Heart left ventricle (tissue), 16 donors: ENCODE measurements around the gene PRDM16. TPM values are rescaled to one million over a fixed set of nuclear protein-coding genes. Genes with fewer than 3 reads are reported as not detected.

Experiments
- ATAC-seq, 4 donors: fragments of 200-7000 bp; cut with Tn5 transposase; one replicate each; pipeline ENCODE4 v1.9.1; 2020 to 2022; ENCODE audit warnings: moderate library complexity in 4 of 4, mild to moderate bottlenecking in 3 of 4, moderate number of reproducible peaks in 1 of 4
- DNase-seq, 5 donors: peaks; one replicate each; pipeline ENCODE4 v3.0.0-alpha.2; 2020
- H3K27ac ChIP-seq, 12 donors: fragments of 200-600 bp; sonication (generic) in 4 of 12; one replicate each; pipeline versions ENCODE4 v1.5.0 to v1.8.0; 2016 to 2022; ENCODE audit warnings: mild to moderate bottlenecking in 2 of 12
- H3K27me3 ChIP-seq, 9 donors: fragments of 200-600 bp; sonication (generic) in 2 of 9; one replicate each; pipeline versions ENCODE4 v1.5.1 to v1.8.0; 2016 to 2022; ENCODE audit warnings: mild to moderate bottlenecking in 3 of 9
- H3K36me3 ChIP-seq, 9 donors: fragments of 200-600 bp; sonication (generic) in 2 of 9; one replicate each; pipeline versions ENCODE4 v1.5.0 to v1.8.0; 2018 to 2022; ENCODE audit warnings: mild to moderate bottlenecking in 2 of 9
- H3K4me1 ChIP-seq, 12 donors: fragments of 200-600 bp; sonication (generic) in 4 of 12; one replicate each; pipeline versions ENCODE4 v1.5.0 to v1.8.0; 2016 to 2022; ENCODE audit warnings: mild to moderate bottlenecking in 3 of 12
- H3K4me3 ChIP-seq, 12 donors: fragments of 200-600 bp; sonication (generic) in 4 of 12; one replicate each; pipeline versions ENCODE4 v1.5.0 to v1.8.0; 2017 to 2022; ENCODE audit warnings: mild to moderate bottlenecking in 9 of 12, moderate library complexity in 4 of 12
- H3K9me3 ChIP-seq, 12 donors: fragments of 200-600 bp; sonication (generic) in 4 of 12; one replicate each; pipeline versions ENCODE4 v1.5.0 to v1.8.0; 2016 to 2022; ENCODE audit warnings: mild to moderate bottlenecking in 1 of 12
- POLR2A ChIP-seq, 2 donors: fragments of 450-650 bp; IDR thresholded peaks; one replicate each; pipeline ENCODE4 v1.6.1; 2017; ENCODE audit warnings: antibody characterized with exemption in 2 of 2, mild to moderate bottlenecking in 2 of 2, moderate library complexity in 2 of 2
- WGBS, 4 donors: extraction: QIAGEN DNeasy Blood & Tissue Kit in 2 of 4; methylation state at CpG; one replicate each; pipeline versions ENCODE4 v1.1.5 to v1.1.7; 2013 to 2018; 5-methylcytosine and 5-hydroxymethylcytosine counted together
- intact Hi-C, 10 donors: fragments of 100-400 bp; cut with DNase I; formaldehyde crosslinking; loops; one replicate each; pipeline versions ENCODE4 v1.11.1 to v1.14.2; 2022
- polyA plus RNA-seq, 2 donors: library from polyadenylated mRNA; stranded (reverse); fragments of 200-250 nt; gene quantifications; one replicate each; pipeline ENCODE4 v1.2.3, GENCODE V29; 2013
- total RNA-seq, 9 donors: library from RNA; depleted of rRNA in 2 of 9; stranded (reverse); fragments of >200 nt in 2 of 9; fragmentation: NEBNext Ultra II Directional in 3 of 9; extraction: Animal tissue kit (Norgen Biotek cat#: 25700) in 3 of 9; gene quantifications; one replicate each; pipeline versions ENCODE4 v1.1.0 to v1.2.4, GENCODE V29; 2016 to 2023
- TF ChIP-seq, protein P1 (sequence below), 12 donors: fragments of 200-600 bp; sonication (generic) in 4 of 12; IDR thresholded peaks; one replicate each; pipeline versions ENCODE4 v1.5.0 to v1.8.0; 2018 to 2022; ENCODE audit warnings: antibody characterized with exemption in 12 of 12, mild to moderate bottlenecking in 5 of 12
- donor health status: ischemic (EF 13 %, LVEDD 7.1; RV severe dilation, severe dysfunction).
- donor health status: healthy with polysubstance abuse.
- donor health status: DM: no; HTN: yes; CAD: no.
- donor health status: DM: no; HTN: no; CAD: no.
- donor health status: ischemic (EF 25% LVEDD 6.9; RV normal size, moderate dysfunction).
- donor health status: ischemic (EF 25% LVEDD 5.7; RV mildly dilated, moderate dysfunction).
- donor health status: healthy.
- donor health status: DM: yes; HTN: yes; CAD: no.
- donor health status: ischemic (EF 35%, LVEDD 5.7; RV mildly dilated, moderate dysfunction).
- donor health status: nonischemic (EF 11% LVEDD 7.7; RV severe dilation, severe dysfunction).
- donor health status: DM: yes; HTN: yes; CAD: no.
- donor health status: PGD.
- donor health status: ischemic (EF 29% LVEDD 5.4; RV normal size, mild dysfunction).
- donor health status: nonischemic (EF 23%, LVEDD 6.1; RV moderate dilation, normal function).

Gene PRDM16
- total and polyA plus RNA-seq, 11 donors = 6.0 to 22.7 (median 14.0) TPM

DNA sequence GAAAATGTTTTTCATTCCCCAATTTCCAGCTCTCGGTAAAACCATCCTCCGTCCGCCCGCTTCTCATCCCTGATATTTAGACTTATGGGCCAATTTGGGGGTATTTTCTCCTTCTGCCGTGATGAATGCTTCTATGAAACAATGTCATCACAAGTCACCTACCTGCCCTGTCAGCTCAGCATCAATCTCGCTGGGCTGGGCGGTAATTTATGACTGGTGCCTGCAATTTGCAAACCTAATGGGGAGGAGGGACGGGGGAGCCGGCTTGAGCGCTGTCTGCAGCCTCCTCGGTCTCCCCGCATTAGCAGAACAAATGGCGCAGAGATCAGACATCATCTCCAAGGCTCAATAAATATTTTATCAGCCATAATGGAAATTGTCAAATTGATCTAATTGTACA lies 72.1 kb downstream of the PRDM16 start:
- ATAC-seq (no peak), DNase-seq (no peak)
- Histone ChIP-seq H3K9me3 (no peaks in the 10 kb centered on the region), H3K36me3 (no peaks in the 10 kb centered on the region), H3K4me3 (no peak overlapping the region), H3K4me1 (peaks cover 0 to 64% (median 15%) of the 10 kb centered on the region in 12 donors), H3K27me3 (peaks cover 0 to 12% (median 0%) of the 10 kb centered on the region in 9 donors), H3K27ac (no peak overlapping the region)
- intact Hi-C loops = no loop called here
- TF ChIP-seq POLR2A (IDR thresholded peaks at IDR 0.05) = no peak
- TF ChIP-seq, protein P1, sequence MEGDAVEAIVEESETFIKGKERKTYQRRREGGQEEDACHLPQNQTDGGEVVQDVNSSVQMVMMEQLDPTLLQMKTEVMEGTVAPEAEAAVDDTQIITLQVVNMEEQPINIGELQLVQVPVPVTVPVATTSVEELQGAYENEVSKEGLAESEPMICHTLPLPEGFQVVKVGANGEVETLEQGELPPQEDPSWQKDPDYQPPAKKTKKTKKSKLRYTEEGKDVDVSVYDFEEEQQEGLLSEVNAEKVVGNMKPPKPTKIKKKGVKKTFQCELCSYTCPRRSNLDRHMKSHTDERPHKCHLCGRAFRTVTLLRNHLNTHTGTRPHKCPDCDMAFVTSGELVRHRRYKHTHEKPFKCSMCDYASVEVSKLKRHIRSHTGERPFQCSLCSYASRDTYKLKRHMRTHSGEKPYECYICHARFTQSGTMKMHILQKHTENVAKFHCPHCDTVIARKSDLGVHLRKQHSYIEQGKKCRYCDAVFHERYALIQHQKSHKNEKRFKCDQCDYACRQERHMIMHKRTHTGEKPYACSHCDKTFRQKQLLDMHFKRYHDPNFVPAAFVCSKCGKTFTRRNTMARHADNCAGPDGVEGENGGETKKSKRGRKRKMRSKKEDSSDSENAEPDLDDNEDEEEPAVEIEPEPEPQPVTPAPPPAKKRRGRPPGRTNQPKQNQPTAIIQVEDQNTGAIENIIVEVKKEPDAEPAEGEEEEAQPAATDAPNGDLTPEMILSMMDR (IDR thresholded peaks at IDR 0.05) = no peak
- WGBS, 4 donors = 93 to 95% (median 95%) methylated on average over 13 of the region's 13 CpGs

DNA sequence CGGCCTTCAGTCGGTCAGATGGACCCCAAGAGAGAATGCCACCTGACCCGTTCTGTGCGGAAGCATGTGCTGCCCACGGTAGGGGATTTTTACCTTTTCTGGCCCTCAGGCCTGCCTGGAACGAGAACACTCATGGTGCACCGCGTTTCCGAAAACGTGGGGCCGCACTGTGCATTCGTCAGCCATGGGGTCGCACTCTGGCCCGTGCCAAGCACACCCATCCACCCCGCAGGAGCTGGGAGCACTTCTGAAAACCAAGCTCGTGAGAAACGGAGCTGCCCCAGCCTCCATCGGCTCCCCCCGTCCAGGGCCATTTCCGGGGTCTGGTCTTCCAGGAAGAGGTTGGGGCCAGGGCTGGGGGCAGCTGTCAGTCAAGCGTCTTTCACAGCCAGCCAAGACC lies 72.8 kb downstream of the PRDM16 start:
- no peak for TF ChIP-seq POLR2A (IDR thresholded peaks at IDR 0.05)
- TF ChIP-seq, protein P1 (IDR thresholded peaks at IDR 0.05) = no peak
- no peak for DNase-seq
- no peak for ATAC-seq
- Histone ChIP-seq H3K9me3 (no peaks in the 10 kb centered on the region), H3K36me3 (no peaks in the 10 kb centered on the region), H3K27ac (no peak overlapping the region), H3K4me3 (no peak overlapping the region), H3K27me3 (peaks cover 0 to 12% (median 0%) of the 10 kb centered on the region in 9 donors), H3K4me1 (peaks cover 0 to 57% (median 14%) of the 10 kb centered on the region in 12 donors)
- 65 to 68% (median 66%) methylated on average over 19 to 21 of the region's 21 CpGs for WGBS, 4 donors
- intact Hi-C loops = no loop called here

DNA sequence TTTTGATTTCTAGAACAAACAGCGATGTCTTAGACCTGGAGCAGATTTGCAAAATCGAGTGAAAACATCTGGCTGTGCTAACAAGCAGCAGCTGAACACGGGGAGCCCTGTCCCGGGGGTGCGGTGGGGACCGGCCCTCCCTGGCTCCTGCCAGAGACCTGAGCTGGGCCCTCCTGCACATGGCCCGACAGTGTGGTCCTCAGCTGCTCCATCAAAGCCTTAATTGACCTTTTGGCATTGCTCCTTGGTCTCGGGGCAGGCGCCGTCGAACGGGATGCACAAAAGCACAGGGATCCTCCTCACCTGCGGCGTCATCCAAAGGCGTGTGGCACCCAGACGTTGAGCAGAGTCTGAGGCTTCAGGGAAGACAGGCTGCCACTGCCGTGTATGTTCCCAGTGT lies 73.2 kb downstream of the PRDM16 start:
- ATAC-seq (no peak), DNase-seq (no peak)
- no peaks in the 10 kb centered on the region for H3K9me3 ChIP-seq
- H3K4me1 ChIP-seq = peaks cover 0 to 53% (median 13%) of the 10 kb centered on the region in 12 donors
- H3K36me3 ChIP-seq = no peaks in the 10 kb centered on the region
- no peak overlapping the region for H3K4me3 ChIP-seq
- intact Hi-C loops = no loop called here
- peaks cover 0 to 12% (median 0%) of the 10 kb centered on the region in 9 donors for H3K27me3 ChIP-seq
- 57 to 69% (median 61%) methylated on average over 10 to 17 of the region's 17 CpGs for WGBS, 4 donors
- no peak overlapping the region for H3K27ac ChIP-seq
- no peak for TF ChIP-seq POLR2A (IDR thresholded peaks at IDR 0.05)
- TF ChIP-seq, protein P1 (IDR thresholded peaks at IDR 0.05) = no peak

DNA sequence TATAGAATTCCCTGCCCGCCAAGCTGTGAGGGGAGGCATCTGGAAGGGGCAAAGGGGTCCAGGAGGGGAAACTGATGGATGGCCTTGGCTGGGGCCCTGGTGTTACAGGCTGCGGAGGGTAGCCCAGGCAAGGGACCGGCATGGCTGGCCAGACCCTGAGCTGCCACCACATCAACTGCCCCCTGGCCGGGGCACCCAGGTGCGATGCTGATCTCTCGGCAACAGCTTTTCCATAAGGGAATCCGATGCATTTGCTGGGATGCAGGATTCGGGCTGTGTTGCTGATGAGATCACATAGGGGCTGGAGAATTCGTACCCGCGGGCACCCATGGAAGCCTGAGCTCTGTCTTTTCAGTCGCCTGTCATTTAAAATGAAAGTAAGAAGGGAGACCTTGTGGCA lies 73.7 kb downstream of the PRDM16 start:
- WGBS, 4 donors = 90 to 93% (median 91%) methylated on average over 8 to 12 of the region's 12 CpGs
- no peaks in the 10 kb centered on the region for H3K36me3 ChIP-seq
- DNase-seq (no peak), ATAC-seq (no peak)
- H3K4me1 ChIP-seq = peaks cover 0 to 48% (median 13%) of the 10 kb centered on the region in 12 donors
- H3K27me3 ChIP-seq = peaks cover 0 to 12% (median 0%) of the 10 kb centered on the region in 9 donors
- TF ChIP-seq, protein P1 (IDR thresholded peaks at IDR 0.05) = no peak
- no peak for TF ChIP-seq POLR2A (IDR thresholded peaks at IDR 0.05)
- no peaks in the 10 kb centered on the region for H3K9me3 ChIP-seq
- intact Hi-C loops = no loop called here
- H3K4me3 ChIP-seq = no peak overlapping the region
- H3K27ac ChIP-seq = no peak overlapping the region
